NOMO-1 (cell line): ENCODE results near the gene ZMYM4.

Source experiments
- DNase-seq, 2 experiments: peaks; one replicate each; lab custom pipeline; 2025; ENCODE audit not compliant: unreplicated experiment in 2 of 2; lab: John Stamatoyannopoulos, UW

The ZMYM4 gene

GRCh38 chr1:35394386-35394785, 125.9 kb downstream of the ZMYM4 start:
- no peak for DNase-seq

DNA sequence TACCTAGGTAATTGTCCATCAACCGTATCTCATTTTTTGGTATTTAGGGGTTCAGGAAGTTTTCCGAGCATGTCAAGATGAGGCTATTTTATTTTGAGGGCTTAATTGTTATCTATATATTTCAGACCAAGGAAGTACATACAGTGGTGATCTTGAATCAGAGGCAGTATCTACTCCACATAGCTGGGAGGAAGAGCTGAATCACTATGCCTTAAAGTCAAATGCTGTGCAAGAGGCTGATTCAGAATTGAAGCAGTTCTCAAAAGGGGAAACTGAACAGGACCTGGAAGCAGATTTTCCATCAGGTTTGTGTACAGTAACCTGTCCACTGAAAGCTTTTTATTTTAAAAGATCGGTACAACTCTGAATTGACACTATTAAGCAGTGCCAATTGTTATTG, 130.2 kb downstream of the ZMYM4 start:
- peak in 1 of 2 experiments; percentile 8 for DNase-seq

- DNase-seq, result no peak
These were observed 132.5 kb downstream of the ZMYM4 start for GRCh38 chr1:35401049-35401448.

DNA sequence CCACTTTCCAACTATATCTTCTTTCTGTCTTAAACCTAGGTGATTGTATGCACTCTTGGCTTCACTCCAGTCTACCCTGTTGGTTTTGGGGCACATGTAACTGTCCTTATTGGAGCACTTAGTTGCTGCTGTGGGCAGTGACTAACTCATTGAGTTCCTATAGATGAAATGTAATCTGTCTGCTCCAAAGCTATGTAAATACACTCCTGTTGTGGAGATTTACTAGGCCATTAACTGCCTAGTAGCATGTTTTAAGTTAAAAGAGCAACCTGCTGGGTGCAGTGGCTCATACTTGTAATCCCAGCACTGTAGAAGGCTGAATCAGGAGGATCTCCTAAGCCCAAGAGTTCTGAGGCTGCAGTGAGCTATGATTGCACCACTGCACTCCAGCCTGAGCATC, 137.6 kb downstream of the ZMYM4 start:
- no peak for DNase-seq

DNA sequence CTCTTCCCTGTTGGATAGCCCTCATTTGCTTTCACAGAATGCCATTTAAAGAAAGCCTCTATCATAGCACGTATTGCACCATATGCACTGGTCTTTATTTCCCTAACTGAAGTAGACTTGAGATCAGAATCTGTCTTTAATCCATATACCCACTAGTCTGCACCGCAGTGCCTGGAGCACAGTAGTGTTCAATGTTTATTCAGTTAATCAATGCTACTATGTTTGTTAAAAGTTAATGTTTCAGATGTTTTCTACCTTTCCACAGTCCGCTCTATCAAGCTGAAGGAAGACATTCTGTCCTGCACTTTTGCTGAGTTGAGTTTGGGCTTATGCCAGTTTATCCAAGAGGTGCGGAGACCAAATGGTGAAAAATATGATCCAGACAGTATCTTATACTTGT, 139.2 kb downstream of the ZMYM4 start:
- DNase-seq, result no peak

DNA sequence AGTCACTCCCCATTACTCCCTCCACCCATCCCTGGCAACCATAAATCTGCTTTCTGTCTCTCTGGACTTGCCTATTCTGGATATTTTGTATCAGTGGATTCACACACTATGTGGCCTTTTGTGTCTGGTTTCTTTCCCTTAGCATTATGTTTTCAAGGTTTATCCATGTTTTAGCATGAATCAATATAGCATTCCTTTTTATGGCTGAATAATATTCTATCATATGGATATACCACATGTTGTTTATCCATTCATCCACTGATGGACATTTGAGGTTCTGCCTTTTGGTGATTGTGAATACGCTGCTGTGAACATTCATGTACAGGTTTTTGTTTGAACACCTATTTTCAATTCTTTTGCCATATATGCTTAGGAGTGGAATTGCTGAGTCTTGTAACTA, 140.4 kb downstream of the ZMYM4 start:
- DNase-seq, result no peak

DNA sequence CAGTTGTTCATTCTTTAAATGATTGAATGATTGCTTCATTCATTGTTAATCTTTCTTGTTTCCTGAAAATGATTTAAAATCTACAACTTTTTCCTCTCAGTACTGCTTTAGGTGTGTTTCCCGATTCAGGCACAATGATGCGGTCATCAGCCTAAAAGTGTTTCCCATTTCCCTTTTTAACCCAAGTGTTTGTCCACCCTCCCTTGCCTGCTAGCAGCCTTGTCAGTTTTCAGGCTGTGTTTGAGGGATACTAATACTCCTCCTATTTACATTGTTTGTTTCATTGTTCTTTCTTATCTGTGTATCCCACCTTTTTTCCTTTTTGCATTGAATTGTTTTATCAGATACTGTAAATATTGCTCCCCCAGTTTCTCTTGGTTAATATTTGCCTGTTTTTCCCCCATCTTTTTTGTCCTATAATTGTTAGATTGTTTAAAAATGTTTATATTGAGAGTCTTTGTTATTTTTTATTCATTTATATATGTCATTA, 157.6 kb downstream of the ZMYM4 start:
- peak in 1 of 2 experiments; percentile 29 for DNase-seq

DNA sequence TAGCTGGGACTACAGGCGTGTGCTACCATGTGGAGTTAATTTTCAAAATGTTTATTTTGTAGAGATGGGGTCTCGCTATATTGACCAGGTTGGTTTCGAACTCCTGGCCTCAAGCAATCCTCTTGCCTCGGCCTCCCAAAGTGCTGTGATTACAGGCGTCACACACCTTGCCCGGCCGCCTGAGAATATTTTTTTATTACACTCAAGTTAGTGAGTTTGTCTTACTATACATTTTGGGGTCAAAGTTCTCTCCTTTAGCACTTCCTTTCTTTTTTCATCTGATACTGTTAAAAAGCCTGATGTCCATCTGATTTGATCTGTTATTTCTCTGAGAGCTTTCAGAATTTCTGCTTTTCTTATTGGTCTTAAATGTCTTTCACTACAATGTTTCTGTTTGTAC, 159.9 kb downstream of the ZMYM4 start:
- DNase-seq, result no peak

GRCh38 chr1:35430762-35431161, 162.3 kb downstream of the ZMYM4 start:
- DNase-seq, result no peak

DNA sequence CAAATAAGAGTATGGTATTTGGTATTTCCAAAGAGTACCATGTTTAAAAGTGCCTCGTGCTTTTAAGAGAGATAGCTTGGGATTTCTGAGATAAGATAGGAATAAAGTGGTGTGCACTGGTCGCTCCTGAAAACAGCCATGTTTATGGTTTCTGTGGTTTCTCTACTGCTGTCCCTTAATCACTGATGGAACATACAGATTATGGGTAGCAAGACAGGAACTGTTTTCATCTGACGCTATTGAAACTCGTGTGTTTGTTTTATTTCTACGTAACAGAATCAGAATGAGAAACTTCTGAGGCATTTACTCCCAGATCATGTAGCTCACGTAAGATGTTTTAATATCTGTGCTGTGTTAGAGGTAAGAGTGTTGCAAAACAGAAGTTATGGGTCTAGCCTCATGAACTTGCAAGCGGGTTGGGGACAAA, 162.7 kb downstream of the ZMYM4 start:
- DNase-seq, result no peak

- DNase-seq, result no peak
These were observed 163.7 kb downstream of the ZMYM4 start for GRCh38 chr1:35432231-35432630.

- DNase-seq, result no peak
These were observed 165.2 kb downstream of the ZMYM4 start for GRCh38 chr1:35433714-35434113.

DNA sequence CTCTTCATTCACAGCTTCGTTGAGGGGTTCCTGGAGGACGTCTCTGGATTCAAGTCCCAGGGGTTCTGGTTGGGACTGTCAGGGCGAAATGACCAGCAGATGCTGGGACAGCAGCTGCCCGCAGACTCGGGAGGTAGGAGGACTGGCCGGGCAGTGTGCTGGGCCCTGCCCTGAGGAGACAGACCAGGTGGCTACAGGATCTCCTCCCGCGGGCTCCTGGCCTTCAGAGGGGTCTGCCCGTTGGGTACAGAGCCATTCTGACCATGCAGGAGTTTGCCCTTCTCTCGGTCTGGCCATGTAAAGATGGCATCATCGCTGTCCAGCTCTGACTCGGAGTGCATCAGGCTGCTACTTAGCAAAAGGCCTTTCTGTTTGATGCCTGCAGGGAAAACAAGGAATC, 166.2 kb downstream of the ZMYM4 start:
- DNase-seq, result no peak

- no peak for DNase-seq
These were observed 167.6 kb downstream of the ZMYM4 start for GRCh38 chr1:35436078-35436477.

DNA sequence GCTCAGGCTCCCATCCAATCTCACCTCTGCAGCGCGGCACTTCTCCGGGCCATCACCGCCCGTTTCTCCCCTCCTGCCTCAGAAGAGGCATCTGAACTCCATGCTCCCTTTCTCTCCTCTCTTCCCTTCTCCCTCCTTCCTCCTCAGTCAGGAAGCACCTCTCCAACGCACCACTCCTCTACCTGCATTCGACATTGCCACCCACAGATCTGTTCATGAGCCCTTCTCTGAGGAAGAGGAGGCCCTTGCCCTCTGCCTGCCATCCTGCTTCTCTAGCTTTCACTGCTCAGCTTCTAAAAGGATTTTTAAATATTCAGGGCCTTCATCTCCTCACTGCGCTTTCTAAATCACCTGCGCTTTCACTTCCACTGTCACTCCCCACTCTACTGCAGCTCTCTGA, 168.7 kb downstream of the ZMYM4 start:
- DNase-seq, result no peak

DNA sequence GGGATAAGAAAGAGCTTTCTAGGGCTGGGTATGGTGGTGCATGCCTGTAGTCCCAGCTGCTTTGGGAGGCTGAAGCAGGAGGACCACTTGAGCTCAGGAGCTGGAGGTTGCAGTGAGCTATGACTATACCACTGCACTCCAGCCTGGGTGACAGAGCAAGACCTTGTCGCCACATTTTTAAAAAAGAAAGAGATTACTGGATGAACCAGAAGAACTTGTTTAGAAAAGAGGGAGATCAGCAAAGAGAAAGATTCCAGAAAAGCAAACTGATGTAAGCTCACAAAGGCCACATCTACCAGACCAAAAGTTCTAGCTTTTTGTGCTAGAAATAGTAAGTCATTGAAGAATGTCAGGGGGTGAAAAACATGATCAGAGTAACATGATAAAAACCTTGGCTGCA, 171.1 kb downstream of the ZMYM4 start:
- DNase-seq, result no peak

GRCh38 chr1:35441926-35442579, 173.5 kb downstream of the ZMYM4 start:
- DNase-seq, result no peak

- DNase-seq, result no peak
These were observed 174.2 kb downstream of the ZMYM4 start for GRCh38 chr1:35442734-35443133.

GRCh38 chr1:35443768-35444518, 175.4 kb downstream of the ZMYM4 start:
- DNase-seq, result no peak

DNA sequence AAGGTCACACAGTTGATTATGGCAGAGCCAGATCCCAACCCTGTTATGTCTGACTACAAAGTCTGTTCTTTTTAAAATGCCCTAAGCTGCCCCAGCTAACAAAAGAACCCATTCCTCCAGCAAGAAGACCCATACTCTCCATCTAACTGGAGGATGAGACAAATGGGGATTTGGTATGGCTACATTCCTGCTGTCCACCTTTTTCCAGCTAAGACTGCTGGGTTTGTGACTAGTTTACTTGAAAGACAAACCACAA, 175.9 kb downstream of the ZMYM4 start:
- DNase-seq, result no peak

GRCh38 chr1:35447278-35447677, 178.8 kb downstream of the ZMYM4 start:
- peak in 1 of 2 experiments; percentile 60 for DNase-seq

DNA sequence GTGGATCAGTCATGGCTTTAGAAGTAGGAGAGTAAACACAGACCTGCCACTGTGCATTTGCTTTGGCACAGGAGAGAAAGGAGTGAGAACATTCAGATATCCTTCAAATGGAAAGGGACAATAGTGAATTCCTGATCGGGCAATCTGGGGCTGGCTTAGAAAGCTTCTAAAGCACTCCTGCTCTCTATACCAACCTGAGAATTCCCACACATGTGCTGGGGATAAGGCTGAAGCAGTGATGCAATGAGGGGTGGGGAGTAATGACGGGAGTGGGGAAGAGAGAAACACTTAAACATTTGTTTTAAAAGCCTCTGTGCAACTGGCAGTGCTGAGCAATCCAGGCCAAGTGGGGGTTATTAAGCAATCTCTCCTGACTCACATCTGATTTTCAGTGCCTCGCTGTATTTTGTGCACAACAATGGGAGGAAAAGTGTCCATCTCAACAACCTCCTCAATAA, 179.9 kb downstream of the ZMYM4 start:
- peak in 1 of 2 experiments; percentile 57 for DNase-seq
